ENCODE results near the gene CDH26.
"Not testable (repeated sequence)": the region's sequence is repeated elsewhere in the genome, so short reads cannot be mapped to it uniquely, and the experiment has no call there.

The CDH26 gene

GRCh38 chr20:59948212-59948611 lies 10.0 kb upstream of the CDH26 start:
- DNase-seq (ENCODE audit: insufficient read length, low spot score): no peak
- TF ChIP-seq TAF1 (IDR thresholded peaks at IDR 0.05; ENCODE audit: low read depth, low read length): no peak
- FAIRE-seq: no peak

- FAIRE-seq (no peak), DNase-seq (ENCODE audit: insufficient read length, low spot score) (no peak)
- TF ChIP-seq SPI1 (IDR thresholded peaks at IDR 0.05; ENCODE audit: low read depth, low read length) (no peak), POU2F2 (IDR thresholded peaks at IDR 0.05; ENCODE audit: low read depth, low read length) (no peak), POLR2AphosphoS5 (IDR thresholded peaks at IDR 0.05; ENCODE audit: low read depth, low read length) (no peak), PAX5 (IDR thresholded peaks at IDR 0.05; ENCODE audit: insufficient read depth, low read length, severe bottlenecking) (no peak), TAF1 (IDR thresholded peaks at IDR 0.05; ENCODE audit: low read depth, low read length) (no peak)
These were observed 9.1 kb upstream of the CDH26 start for GRCh38 chr20:59948828-59949720.

GRCh38 chr20:59949911-59950310 lies 8.3 kb upstream of the CDH26 start:
- TF ChIP-seq PAX5 (IDR thresholded peaks at IDR 0.05; ENCODE audit: insufficient read depth, low read length, severe bottlenecking): no peak
- TF ChIP-seq POU2F2 (IDR thresholded peaks at IDR 0.05; ENCODE audit: low read depth, low read length): no peak
- no peak for TF ChIP-seq POLR2A (IDR thresholded peaks at IDR 0.05; ENCODE audit: low read depth, low read length)
- TF ChIP-seq SPI1 (IDR thresholded peaks at IDR 0.05; ENCODE audit: low read depth, low read length): no peak
- TF ChIP-seq TAF1 (IDR thresholded peaks at IDR 0.05; ENCODE audit: low read depth, low read length): no peak
- TF ChIP-seq POLR2AphosphoS5 (IDR thresholded peaks at IDR 0.05; ENCODE audit: low read depth, low read length): no peak
- no peak for FAIRE-seq

GRCh38 chr20:59954718-59955117 lies 3.5 kb upstream of the CDH26 start:
- no peak for DNase-seq (ENCODE audit: insufficient read length, low spot score)
- no peak for TF ChIP-seq POU2F2 (IDR thresholded peaks at IDR 0.05; ENCODE audit: low read depth, low read length)
- TF ChIP-seq POLR2A (IDR thresholded peaks at IDR 0.05; ENCODE audit: low read depth, low read length): no peak
- no peak for TF ChIP-seq SPI1 (IDR thresholded peaks at IDR 0.05; ENCODE audit: low read depth, low read length)
- TF ChIP-seq TAF1 (IDR thresholded peaks at IDR 0.05; ENCODE audit: low read depth, low read length): no peak
- TF ChIP-seq POLR2AphosphoS5 (IDR thresholded peaks at IDR 0.05; ENCODE audit: low read depth, low read length): no peak
- no peak for TF ChIP-seq PAX5 (IDR thresholded peaks at IDR 0.05; ENCODE audit: insufficient read depth, low read length, severe bottlenecking)
- FAIRE-seq: no peak

More at GRCh38 chr20:59949911-59950310, 8.3 kb upstream of the CDH26 start:
- no peak for DNase-seq (ENCODE audit: insufficient read length, low spot score)

- TF ChIP-seq SPI1 (IDR thresholded peaks at IDR 0.05; ENCODE audit: low read depth, low read length) (no peak), POU2F2 (IDR thresholded peaks at IDR 0.05; ENCODE audit: low read depth, low read length) (no peak), TAF1 (IDR thresholded peaks at IDR 0.05; ENCODE audit: low read depth, low read length) (no peak), PAX5 (IDR thresholded peaks at IDR 0.05; ENCODE audit: insufficient read depth, low read length, severe bottlenecking) (no peak), POLR2A (IDR thresholded peaks at IDR 0.05; ENCODE audit: low read depth, low read length) (no peak), POLR2AphosphoS5 (IDR thresholded peaks at IDR 0.05; ENCODE audit: low read depth, low read length) (no peak)
- DNase-seq (ENCODE audit: insufficient read length, low spot score) (no peak), FAIRE-seq (no peak)
These were observed 3.0 kb upstream of the CDH26 start for GRCh38 chr20:59955131-59955796.

GRCh38 chr20:59957568-59957967 lies 655 bp upstream of the CDH26 start:
- not testable (repeated sequence) for DNase-seq (ENCODE audit: insufficient read length, low spot score); FAIRE-seq

GRCh38 chr20:59958626-59959025 lies 403 bp downstream of the CDH26 start:
- TF ChIP-seq POLR2AphosphoS5 (IDR thresholded peaks at IDR 0.05; ENCODE audit: low read depth, low read length) (no peak), SPI1 (IDR thresholded peaks at IDR 0.05; ENCODE audit: low read depth, low read length) (no peak), POLR2A (IDR thresholded peaks at IDR 0.05; ENCODE audit: low read depth, low read length) (no peak), PAX5 (IDR thresholded peaks at IDR 0.05; ENCODE audit: insufficient read depth, low read length, severe bottlenecking) (no peak), TAF1 (IDR thresholded peaks at IDR 0.05; ENCODE audit: low read depth, low read length) (no peak), POU2F2 (IDR thresholded peaks at IDR 0.05; ENCODE audit: low read depth, low read length) (no peak)
- FAIRE-seq: no peak

GRCh38 chr20:59961423-59961822 lies 3.2 kb downstream of the CDH26 start:
- no peak for TF ChIP-seq POLR2A (IDR thresholded peaks at IDR 0.05; ENCODE audit: low read depth, low read length)
- TF ChIP-seq SPI1 (IDR thresholded peaks at IDR 0.05; ENCODE audit: low read depth, low read length): no peak
- TF ChIP-seq PAX5 (IDR thresholded peaks at IDR 0.05; ENCODE audit: insufficient read depth, low read length, severe bottlenecking): no peak

More at GRCh38 chr20:59958626-59959025, 403 bp downstream of the CDH26 start:
- DNase-seq (ENCODE audit: insufficient read length, low spot score): no peak

GRCh38 chr20:59962155-59962554 lies 3.9 kb downstream of the CDH26 start:
- no peak for TF ChIP-seq PAX5 (IDR thresholded peaks at IDR 0.05; ENCODE audit: insufficient read depth, low read length, severe bottlenecking)
- TF ChIP-seq POU2F2 (IDR thresholded peaks at IDR 0.05; ENCODE audit: low read depth, low read length): no peak
- FAIRE-seq: no peak
- no peak for DNase-seq (ENCODE audit: insufficient read length, low spot score)

More at GRCh38 chr20:59961423-59961822, 3.2 kb downstream of the CDH26 start:
- no peak for DNase-seq (ENCODE audit: insufficient read length, low spot score)
- FAIRE-seq: no peak

GRCh38 chr20:59966428-59966827 lies 8.2 kb downstream of the CDH26 start:
- FAIRE-seq (no peak), DNase-seq (ENCODE audit: insufficient read length, low spot score) (no peak)
- TF ChIP-seq POLR2A (IDR thresholded peaks at IDR 0.05; ENCODE audit: low read depth, low read length) (no peak), TAF1 (IDR thresholded peaks at IDR 0.05; ENCODE audit: low read depth, low read length) (no peak), PAX5 (IDR thresholded peaks at IDR 0.05; ENCODE audit: insufficient read depth, low read length, severe bottlenecking) (no peak), POU2F2 (IDR thresholded peaks at IDR 0.05; ENCODE audit: low read depth, low read length) (no peak), SPI1 (IDR thresholded peaks at IDR 0.05; ENCODE audit: low read depth, low read length) (no peak), POLR2AphosphoS5 (IDR thresholded peaks at IDR 0.05; ENCODE audit: low read depth, low read length) (no peak)

Data from GM12891 (cell line).